H1 (cell line): ENCODE measurements around the gene CCDC40. TPM values are rescaled to one million over a fixed set of nuclear protein-coding genes. Genes with fewer than 3 reads are reported as not detected.

Source experiments
- CTCF ChIA-PET: fragments of 300-600 bp; sonication (Branson Sonifier 250); formaldehyde crosslinking; loops from one replicate; lab custom pipeline; 2021; ENCODE audit not compliant: partially characterized antibody; lab: Charles Lee
- POLR2A ChIA-PET: fragments of 300-600 bp; sonication (Branson Sonifier 250); formaldehyde crosslinking; loops from one replicate; lab custom pipeline; 2021; ENCODE audit warnings: inconsistent platforms; ENCODE audit not compliant: partially characterized antibody; lab: Charles Lee
- DNase-seq, 2 experiments: peaks; one replicate each; pipeline versions ENCODE4 v3.0.0 to v3.0.0-alpha.2; 2010 to 2022; ENCODE audit warnings: low spot score in 2 of 2, low read depth in 1 of 2, mixed read lengths in 1 of 2
- FAIRE-seq: peaks from 2 replicates; lab custom pipeline; 2011; peaks lifted over from hg19 to GRCh38; lab: Jason Lieb, UNC
- H2AFZ ChIP-seq: 2 replicates; pipeline ENCODE4 v1.8.1; 2012; ENCODE audit warnings: low read length, inconsistent platforms
- H2AK5ac ChIP-seq: 2 replicates; pipeline ENCODE4 v1.6.1; 2013; ENCODE audit warnings: low read depth, low read length
- H2BK120ac ChIP-seq: replicated peaks from 2 replicates; pipeline ENCODE3; 2013; ENCODE audit warnings: low read depth, low read length, inconsistent platforms
- H2BK12ac ChIP-seq: 2 replicates; pipeline ENCODE4 v1.6.1; 2013; ENCODE audit warnings: low read depth, low read length
- H2BK15ac ChIP-seq: 2 replicates; pipeline ENCODE4 v1.6.1; 2013; ENCODE audit warnings: low read length
- H2BK20ac ChIP-seq: 2 replicates; pipeline ENCODE4 v1.6.1; 2013; ENCODE audit warnings: low read length
- H2BK5ac ChIP-seq: 2 replicates; pipeline ENCODE4 v1.6.1; 2013; ENCODE audit warnings: low read depth, low read length
- H3K14ac ChIP-seq: 2 replicates; pipeline ENCODE4 v1.6.1; 2013; ENCODE audit warnings: inconsistent platforms; ENCODE audit not compliant: insufficient read length
- H3K18ac ChIP-seq: 2 replicates; pipeline ENCODE4 v1.6.1; 2013; ENCODE audit warnings: low read length; ENCODE audit errors: extremely low read depth
- H3K23ac ChIP-seq: 2 replicates; pipeline ENCODE4 v1.6.1; 2013; ENCODE audit warnings: inconsistent platforms; ENCODE audit not compliant: insufficient read length
- H3K23me2 ChIP-seq: 2 replicates; pipeline ENCODE4 v1.6.1; 2013; ENCODE audit warnings: low read depth, low read length
- H3K27ac ChIP-seq: 2 replicates; pipeline ENCODE4 v1.6.1; 2011; ENCODE audit warnings: low read depth, low read length, inconsistent platforms
- H3K27me3 ChIP-seq, 4 experiments: replicated peaks in 1 of 4; 1 replicate in 1 of 4; 2 replicates in 3 of 4; pipeline versions ENCODE4 v1.6.1 to v1.8.1; 2011 to 2013; ENCODE audit warnings: low read length in 3 of 4, mild to moderate bottlenecking in 3 of 4, inconsistent platforms in 2 of 4, mixed read lengths in 2 of 4, moderate library complexity in 1 of 4; ENCODE audit not compliant: control insufficient read depth in 3 of 4, insufficient read depth in 3 of 4; ENCODE audit errors: extremely low read depth in 1 of 4
- H3K36me3 ChIP-seq, 4 experiments: 2 replicates each; pipeline versions ENCODE4 v1.6.1 to v1.8.1; 2011 to 2013; ENCODE audit warnings: mild to moderate bottlenecking in 4 of 4, low read length in 3 of 4, moderate library complexity in 2 of 4, control low read depth in 1 of 4, inconsistent platforms in 1 of 4; ENCODE audit not compliant: insufficient read depth in 4 of 4, control insufficient read depth in 2 of 4
- H3K4ac ChIP-seq: replicated peaks from 2 replicates; pipeline ENCODE3; 2013; ENCODE audit warnings: low read length, low read depth, mixed read lengths, inconsistent platforms; ENCODE audit not compliant: insufficient read length
- H3K4me1 ChIP-seq, 4 experiments: replicated peaks in 1 of 4; 1 replicate in 1 of 4; 2 replicates in 3 of 4; pipeline versions ENCODE4 v1.6.1 to v1.8.1; 2011 to 2013; ENCODE audit warnings: low read length in 3 of 4, inconsistent platforms in 2 of 4, mixed read lengths in 1 of 4; ENCODE audit not compliant: insufficient read depth in 4 of 4, control insufficient read depth in 3 of 4
- H3K4me2 ChIP-seq, 2 experiments: 2 replicates each; pipeline versions ENCODE4 v1.6.1 to v1.8.1; 2011 to 2013; ENCODE audit warnings: low read depth in 2 of 2, low read length in 2 of 2, control low read depth in 1 of 2, inconsistent platforms in 1 of 2, mild to moderate bottlenecking in 1 of 2; ENCODE audit not compliant: insufficient read depth in 1 of 2
- H3K4me3 ChIP-seq, 4 experiments: fragments of 200-600, 300-600 bp in 1 of 4; sonication (generic), shearing (Covaris generic), sonication (Bioruptor Twin) in 1 of 4; 2 replicates each; pipeline versions ENCODE4 v1.5.1 to v1.8.1; 2011 to 2016; ENCODE audit warnings: low read length in 4 of 4, low read depth in 3 of 4, control low read depth in 2 of 4, inconsistent platforms in 2 of 4, mild to moderate bottlenecking in 2 of 4, mixed read lengths in 1 of 4, moderate library complexity in 1 of 4; ENCODE audit not compliant: insufficient read depth in 2 of 4; ENCODE audit errors: extremely low read depth in 1 of 4
- H3K56ac ChIP-seq: replicated peaks from 2 replicates; pipeline ENCODE3; 2013; ENCODE audit warnings: low read depth, mild to moderate bottlenecking, mixed read lengths, low read length, inconsistent platforms; ENCODE audit not compliant: insufficient read length
- H3K79me1 ChIP-seq: 2 replicates; pipeline ENCODE4 v1.6.1; 2013; ENCODE audit warnings: low read depth, low read length, control low read depth
- H3K79me2 ChIP-seq, 2 experiments: 2 replicates each; pipeline versions ENCODE4 v1.6.1 to v1.8.1; 2012 to 2013; ENCODE audit warnings: low read length in 2 of 2, mild to moderate bottlenecking in 2 of 2, inconsistent platforms in 1 of 2; ENCODE audit not compliant: insufficient read depth in 2 of 2, control insufficient read depth in 1 of 2
- H3K9ac ChIP-seq, 4 experiments: replicated peaks in 1 of 4; 1 replicate in 1 of 4; 2 replicates in 3 of 4; pipeline versions ENCODE4 v1.6.1 to v1.8.1; 2011 to 2013; ENCODE audit warnings: low read depth in 3 of 4, low read length in 3 of 4, control low read depth in 2 of 4, mild to moderate bottlenecking in 2 of 4, moderate library complexity in 2 of 4, inconsistent platforms in 1 of 4; ENCODE audit errors: extremely low read depth in 1 of 4
- H3K9me3 ChIP-seq, 2 experiments: 2 replicates each; pipeline versions ENCODE4 v1.6.1 to v1.8.1; 2012 to 2013; ENCODE audit warnings: mild to moderate bottlenecking in 2 of 2, moderate library complexity in 2 of 2, control low read depth in 1 of 2, inconsistent platforms in 1 of 2, low read depth in 1 of 2, low read length in 1 of 2, mixed read lengths in 1 of 2; ENCODE audit not compliant: insufficient read depth in 2 of 2
- H4K20me1 ChIP-seq, 2 experiments: replicated peaks in 1 of 2; 2 replicates each; pipeline versions ENCODE3 to v1.8.1; 2011 to 2013; ENCODE audit warnings: inconsistent platforms in 2 of 2, low read length in 2 of 2, mild to moderate bottlenecking in 1 of 2; ENCODE audit not compliant: insufficient read depth in 2 of 2, control insufficient read depth in 1 of 2
- H4K5ac ChIP-seq: 2 replicates; pipeline ENCODE4 v1.6.1; 2013; ENCODE audit warnings: low read length, low read depth, mixed read lengths, inconsistent platforms; ENCODE audit not compliant: insufficient read length
- H4K8ac ChIP-seq: 2 replicates; pipeline ENCODE4 v1.8.0; 2013; ENCODE audit warnings: mild to moderate bottlenecking, moderate library complexity, low read length, inconsistent platforms; ENCODE audit not compliant: insufficient read depth; ENCODE audit errors: extremely low read depth
- H4K91ac ChIP-seq: replicated peaks from 2 replicates; pipeline ENCODE3; 2013; ENCODE audit warnings: low read length, mixed read lengths, inconsistent platforms; ENCODE audit not compliant: insufficient read length
- CBX8 ChIP-seq: fragments of 300-800, 300-1000 bp; sonication (generic); IDR thresholded peaks from 2 replicates; pipeline ENCODE4 v1.7.1; 2016; ENCODE audit warnings: low read depth, low read length, borderline replicate concordance
- EP300 ChIP-seq, 2 experiments: IDR thresholded peaks; 1 replicate in 1 of 2; 2 replicates in 1 of 2; pipeline ENCODE4 v1.6.1; 2011 to 2012; ENCODE audit warnings: low read depth in 2 of 2, low read length in 2 of 2, mild to moderate bottlenecking in 2 of 2, borderline replicate concordance in 1 of 2, inconsistent platforms in 1 of 2, moderate library complexity in 1 of 2
- KDM5A ChIP-seq: fragments of 200-600 bp; IDR thresholded peaks from 2 replicates; pipeline ENCODE4 v1.7.1; 2012; ENCODE audit warnings: mild to moderate bottlenecking, low read length, inconsistent platforms, mixed read lengths
- MAFK ChIP-seq: IDR thresholded peaks from 2 replicates; pipeline ENCODE4 v1.6.1; 2012; ENCODE audit warnings: low read depth, mild to moderate bottlenecking, improper control_type of control experiment, low read length
- NANOG ChIP-seq: IDR thresholded peaks from 2 replicates; pipeline ENCODE4 v1.6.1; 2011; ENCODE audit warnings: low read length, low read depth, mild to moderate bottlenecking, inconsistent platforms; ENCODE audit not compliant: insufficient read depth, poor library complexity, severe bottlenecking
- POLR2A ChIP-seq, 2 experiments: IDR thresholded peaks; 1 replicate in 1 of 2; 2 replicates in 1 of 2; pipeline ENCODE4 v1.6.1; 2011; ENCODE audit warnings: low read depth in 2 of 2, low read length in 2 of 2, mild to moderate bottlenecking in 2 of 2; ENCODE audit errors: control extremely low read depth in 1 of 2
- SP2 ChIP-seq: IDR thresholded peaks from 2 replicates; pipeline ENCODE4 v1.6.1; 2012; ENCODE audit warnings: mild to moderate bottlenecking, low read length, inconsistent platforms
- SUZ12 ChIP-seq: fragments of 200-600 bp; sonication (generic); IDR thresholded peaks from 2 replicates; pipeline ENCODE4 v1.6.1; 2012; ENCODE audit warnings: mild to moderate bottlenecking, inconsistent platforms, low read length, moderate library complexity, mixed read lengths
- TCF12 ChIP-seq: IDR thresholded peaks from 2 replicates; pipeline ENCODE4 v1.6.1; 2011; ENCODE audit warnings: low read depth, mild to moderate bottlenecking, low read length
- WGBS, 2 experiments: shearing (Covaris generic) in 1 of 2; methylation state at CpG; one replicate each; pipeline versions ENCODE4 v1.1.6 to v1.1.7; 2013 to 2015; ENCODE audit warnings: low lambda C conversion rate in 2 of 2, mixed read lengths in 2 of 2, inconsistent platforms in 1 of 2, low coverage in 1 of 2, missing lambda C conversion rate in 1 of 2; ENCODE audit not compliant: insufficient replicate concordance in 2 of 2, insufficient coverage in 1 of 2, insufficient read length in 1 of 2; ENCODE audit errors: extremely low coverage in 1 of 2, missing lambda C conversion rate in 1 of 2; 5-methylcytosine and 5-hydroxymethylcytosine counted together
- polyA plus RNA-seq, 7 experiments: library from polyadenylated mRNA; depleted of rRNA in 3 of 7; stranded (reverse) in 5 of 7; unstranded in 2 of 7; fragments of >200 nt in 5 of 7; fragments of 200-250 nt in 2 of 7; gene quantifications; 1 replicate in 5 of 7; 2 replicates in 1 of 7; 4 replicates in 1 of 7; pipeline versions ENCODE4 v1.2.1 to v1.2.3, GENCODE V29; 2011 to 2013; ENCODE audit warnings: missing spikeins in 2 of 7, mixed read lengths in 2 of 7
- total RNA-seq: library from RNA; stranded (reverse); fragmentation: NEBNext Ultra II Directional; extraction: Animal tissue kit (Norgen Biotek cat#: 25700); gene quantifications from 2 replicates; pipeline ENCODE4 v1.2.1, GENCODE V29; 2021
- TF ChIP-seq, protein P1 (sequence below): IDR thresholded peaks from 2 replicates; pipeline ENCODE4 v1.6.1; 2012; ENCODE audit warnings: low read length, inconsistent platforms

The CCDC40 gene
- total and polyA plus RNA-seq, 2 of the 8 experiments (the other 6 are each of a cell fraction or from before 2014, with no cell fraction given): 4.1 to 11.5 TPM

DNA sequence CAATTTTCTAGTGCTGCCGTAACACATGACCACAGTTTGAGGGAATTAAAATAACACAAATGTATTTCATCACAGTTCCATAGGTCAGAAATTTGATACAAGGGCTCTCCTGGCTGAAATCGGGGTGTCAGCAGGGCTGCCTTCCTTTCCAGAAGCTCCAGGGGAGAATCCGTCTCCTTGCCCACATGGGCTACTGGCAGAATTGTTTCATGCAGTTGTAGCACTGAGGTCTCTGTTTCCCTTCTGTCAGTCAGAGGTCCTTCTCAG, 89.9 kb downstream of the CCDC40 start:
- no peak overlapping the region for H2BK15ac ChIP-seq
- no peak overlapping the region for H3K27ac ChIP-seq
- no peak overlapping the region for H3K23ac ChIP-seq
- H4K20me1 ChIP-seq: no peaks in the 10 kb centered on the region
- no peak overlapping the region for H3K18ac ChIP-seq
- no peak overlapping the region for H2BK12ac ChIP-seq
- H3K4me3 ChIP-seq: no peak overlapping the region
- no peaks in the 10 kb centered on the region for H3K9me3 ChIP-seq
- H2BK20ac ChIP-seq: no peak overlapping the region; the same call in 1 of the 2 replicates
- H3K4ac ChIP-seq: no peak overlapping the region
- no peaks in the 10 kb centered on the region; the same call in 1 of the 2 replicates for H3K23me2 ChIP-seq
- peaks cover 3 to 18% (median 12%) of the 10 kb centered on the region in 4 experiments for H3K4me1 ChIP-seq
- no peaks in the 10 kb centered on the region for H3K36me3 ChIP-seq
- H2AFZ ChIP-seq: no peak overlapping the region
- no peak for DNase-seq
- H2BK120ac ChIP-seq: no peak overlapping the region
- H4K8ac ChIP-seq: no peak overlapping the region
- no peak overlapping the region for H3K4me2 ChIP-seq
- no peak overlapping the region for H3K56ac ChIP-seq
- no peaks in the 10 kb centered on the region for H3K79me1 ChIP-seq
- H4K5ac ChIP-seq: no peak overlapping the region
- H3K9ac ChIP-seq: no peak overlapping the region
- no peak for TF ChIP-seq POLR2A (IDR thresholded peaks at IDR 0.05; ENCODE audit: control extremely low read depth in 1 of 2, low read depth in 2 of 2, low read length in 2 of 2)
- no peak for TF ChIP-seq TCF12
- no peak for TF ChIP-seq SUZ12
- TF ChIP-seq KDM5A: no peak
- TF ChIP-seq EP300 (IDR thresholded peaks at IDR 0.05; ENCODE audit: borderline replicate concordance in 1 of 2, low read depth in 2 of 2, low read length in 2 of 2): no peak
- TF ChIP-seq NANOG: no peak
- TF ChIP-seq, protein P1, sequence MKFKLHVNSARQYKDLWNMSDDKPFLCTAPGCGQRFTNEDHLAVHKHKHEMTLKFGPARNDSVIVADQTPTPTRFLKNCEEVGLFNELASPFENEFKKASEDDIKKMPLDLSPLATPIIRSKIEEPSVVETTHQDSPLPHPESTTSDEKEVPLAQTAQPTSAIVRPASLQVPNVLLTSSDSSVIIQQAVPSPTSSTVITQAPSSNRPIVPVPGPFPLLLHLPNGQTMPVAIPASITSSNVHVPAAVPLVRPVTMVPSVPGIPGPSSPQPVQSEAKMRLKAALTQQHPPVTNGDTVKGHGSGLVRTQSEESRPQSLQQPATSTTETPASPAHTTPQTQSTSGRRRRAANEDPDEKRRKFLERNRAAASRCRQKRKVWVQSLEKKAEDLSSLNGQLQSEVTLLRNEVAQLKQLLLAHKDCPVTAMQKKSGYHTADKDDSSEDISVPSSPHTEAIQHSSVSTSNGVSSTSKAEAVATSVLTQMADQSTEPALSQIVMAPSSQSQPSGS: no peak
- TF ChIP-seq MAFK: no peak
- TF ChIP-seq SP2: no peak
- TF ChIP-seq CBX8: no peak
- ChIA-PET POLR2A (interaction anchor here (1.2 to 10.0 kb wide), 2 partner anchors 15 to 25 kb away, joined by 4 to 103 read pairs; partner anchors contain the start of gene GAA), CTCF (interaction anchor here (0.8 to 4.4 kb wide), 5 partner anchors 7 to 121 kb away, joined by 3 to 43 read pairs (median 4); partner anchors contain the start of gene GAA)
- no peaks in the 10 kb centered on the region for H3K79me2 ChIP-seq
- no peak overlapping the region for H3K14ac ChIP-seq
- no peak overlapping the region for H2AK5ac ChIP-seq
- no peaks in the 10 kb centered on the region for H3K27me3 ChIP-seq
- FAIRE-seq: no peak
- no peak overlapping the region for H2BK5ac ChIP-seq
- no peak overlapping the region for H4K91ac ChIP-seq
- WGBS, 2 experiments: 90% methylated on average over 3 of the region's 3 CpGs; no CpG with 5 or more reads in 1 of the 2 experiments
